HepG2 (cell line): ENCODE results near the gene PPM1G. TPM values are rescaled to one million over a fixed set of nuclear protein-coding genes. Genes with fewer than 3 reads are reported as not detected.

ENCODE experiments used
- EED ChIP-seq: sonication (generic); formaldehyde crosslinking; IDR thresholded peaks from 2 replicates; pipeline ENCODE4 v1.5.0; 2020; ENCODE audit warnings: mild to moderate bottlenecking, missing genetic modification reagents
- FOXP4 ChIP-seq: sonication (generic); formaldehyde crosslinking; IDR thresholded peaks from 2 replicates; pipeline ENCODE4 v1.4.0; 2020; ENCODE audit warnings: missing genetic modification reagents
- HNF4G ChIP-seq, 2 experiments: sonication (generic) in 1 of 2; formaldehyde crosslinking in 1 of 2; IDR thresholded peaks; 2 replicates each; pipeline versions ENCODE4 v1.4.0 to v1.6.1; 2011 to 2020; ENCODE audit warnings: borderline replicate concordance in 2 of 2, low read depth in 2 of 2, mild to moderate bottlenecking in 2 of 2, low read length in 1 of 2, missing genetic modification reagents in 1 of 2, moderate library complexity in 1 of 2
- IKZF4 ChIP-seq: sonication (generic); formaldehyde crosslinking; IDR thresholded peaks from 2 replicates; pipeline ENCODE4 v1.5.1; 2020; ENCODE audit warnings: borderline replicate concordance, mild to moderate bottlenecking, low read depth, missing genetic modification reagents; ENCODE audit errors: not compliant biosample characterization
- MYNN ChIP-seq: sonication (generic); formaldehyde crosslinking; IDR thresholded peaks from 2 replicates; pipeline ENCODE4 v1.4.0; 2020; ENCODE audit warnings: mild to moderate bottlenecking, low read depth, missing genetic modification reagents
- POGZ ChIP-seq: sonication (generic); formaldehyde crosslinking; IDR thresholded peaks from 2 replicates; pipeline ENCODE4 v1.4.0; 2020; ENCODE audit warnings: mild to moderate bottlenecking, missing genetic modification reagents
- SRSF4 ChIP-seq: fragments of 200-400 bp; formaldehyde crosslinking; IDR thresholded peaks from one replicate; pipeline ENCODE4 v1.6.1; 2018; ENCODE audit warnings: mild to moderate bottlenecking, low read depth, low read length, moderate library complexity; ENCODE audit not compliant: poor library complexity, severe bottlenecking
- ZNF263 ChIP-seq: sonication (generic); formaldehyde crosslinking; IDR thresholded peaks from 2 replicates; pipeline ENCODE4 v1.4.0; 2020; ENCODE audit warnings: missing genetic modification reagents
- ZNF367 ChIP-seq: sonication (generic); formaldehyde crosslinking; IDR thresholded peaks from 2 replicates; pipeline ENCODE4 v1.4.0; 2020; ENCODE audit warnings: missing genetic modification reagents, borderline replicate concordance
- ZNF496 ChIP-seq: sonication (generic); formaldehyde crosslinking; IDR thresholded peaks from 2 replicates; pipeline ENCODE4 v1.8.1; 2023; ENCODE audit warnings: mild to moderate bottlenecking, moderate library complexity, missing genetic modification reagents; ENCODE audit not compliant: insufficient replicate concordance
- ZNF7 ChIP-seq: IDR thresholded peaks from 2 replicates; pipeline ENCODE4 v1.6.1; 2016; ENCODE audit warnings: missing biosample characterization, missing genetic modification reagents
- ZNF879 ChIP-seq: sonication (generic); formaldehyde crosslinking; IDR thresholded peaks from 2 replicates; pipeline ENCODE4 v1.8.1; 2023; ENCODE audit warnings: missing genetic modification reagents
- polyA plus RNA-seq, 8 experiments: library from polyadenylated mRNA; depleted of rRNA in 3 of 8; stranded (reverse) in 7 of 8; unstranded in 1 of 8; fragments of >200 nt; fragmentation: Illumina TruSeq in 4 of 8; extraction: Trizol in 4 of 8; gene quantifications; 2 replicates each; pipeline versions ENCODE4 v1.2.1 to v1.2.3, GENCODE V29; 2011 to 2016; ENCODE audit warnings: low read depth in 4 of 8, missing spikeins in 1 of 8, mixed read lengths in 1 of 8; ENCODE audit not compliant: insufficient read depth in 1 of 8
- total RNA-seq, 5 experiments: library from RNA; depleted of rRNA; stranded (reverse); fragments of >200 nt; fragmentation: Illumina TruSeq; extraction: Trizol; gene quantifications; 2 replicates each; pipeline ENCODE4 v1.2.3, GENCODE V29; 2016; ENCODE audit warnings: low read depth in 1 of 5
- TF ChIP-seq, protein P1 (sequence below): sonication (generic); formaldehyde crosslinking; IDR thresholded peaks from 2 replicates; pipeline ENCODE4 v1.5.0; 2020; ENCODE audit warnings: mild to moderate bottlenecking, missing genetic modification reagents
- TF ChIP-seq, protein P2 (sequence below): sonication (generic); formaldehyde crosslinking; IDR thresholded peaks from 2 replicates; pipeline ENCODE4 v1.4.0; 2020; ENCODE audit warnings: missing genetic modification reagents, borderline replicate concordance
- TF ChIP-seq, protein P3 (sequence below): sonication (generic); formaldehyde crosslinking; IDR thresholded peaks from 2 replicates; pipeline ENCODE4 v1.5.1; 2020; ENCODE audit warnings: mild to moderate bottlenecking, missing genetic modification reagents

Gene PPM1G
- total and polyA plus RNA-seq, 2 of the 13 experiments (the other 11 are each of a cell fraction or from before 2014, with no cell fraction given), result 58.2 to 213 TPM

DNA sequence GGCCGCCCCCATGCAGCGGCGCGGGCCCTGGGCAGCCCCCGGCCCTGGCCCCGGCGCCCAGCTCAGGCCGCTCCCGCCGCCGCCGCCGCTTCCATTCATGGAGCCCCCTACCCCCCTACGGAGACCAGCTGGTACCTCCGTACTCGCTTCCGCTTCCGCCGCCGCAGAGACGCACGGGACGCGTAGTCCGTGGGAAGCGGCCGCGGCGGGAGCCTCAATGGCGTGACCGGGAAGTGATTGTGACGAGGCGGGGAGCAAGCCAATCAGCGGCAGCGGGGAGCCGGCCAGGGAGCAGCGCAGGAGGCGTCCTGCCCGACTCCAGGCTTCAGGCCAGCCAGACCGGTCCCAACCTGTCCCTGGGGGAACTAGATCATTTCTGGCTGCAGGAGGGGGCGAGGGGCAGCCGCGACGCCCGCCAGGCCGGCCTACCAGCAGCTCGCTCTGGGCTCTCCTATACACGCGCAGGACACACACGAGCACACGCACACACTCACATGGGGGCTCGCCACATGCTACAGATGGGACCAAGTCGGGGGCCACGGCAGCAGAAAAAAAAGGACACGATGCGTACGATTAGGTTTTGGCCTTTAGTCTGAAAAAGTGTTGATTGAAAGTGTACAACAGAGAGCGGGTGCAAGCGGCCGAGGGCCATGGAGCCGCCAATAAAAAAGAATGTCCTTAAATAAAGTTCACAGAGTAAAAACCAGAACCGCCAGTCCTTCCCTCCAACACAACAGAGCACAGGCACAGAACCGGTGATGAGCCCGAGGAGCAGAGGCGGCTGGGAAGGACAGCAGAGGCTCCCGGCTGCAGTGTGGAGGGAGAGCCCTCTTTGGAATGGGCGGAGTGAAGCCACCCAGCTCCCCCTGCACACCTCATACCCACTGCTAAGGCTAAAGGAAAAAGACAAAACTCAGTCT is 28.5 kb downstream of the PPM1G start, which contains the start of gene ZNF513 (continued):
- TF ChIP-seq SRSF4, result no peak
- TF ChIP-seq IKZF4 (CRISPR knock-in tag), result peak; percentile 79
- TF ChIP-seq ZNF879 (CRISPR knock-in tag), result no peak
- TF ChIP-seq POGZ (CRISPR knock-in tag), result no peak; the same call in 1 of the 2 replicates
- no peak for TF ChIP-seq HNF4G (IDR thresholded peaks at IDR 0.05; ENCODE audit: borderline replicate concordance, low read depth, low read length)
- no peak for TF ChIP-seq HNF4G (CRISPR knock-in tag; IDR thresholded peaks at IDR 0.05; ENCODE audit: borderline replicate concordance, low read depth)
- no peak for TF ChIP-seq MYNN (CRISPR knock-in tag)
- no peak for TF ChIP-seq ZNF263 (CRISPR knock-in tag)
- TF ChIP-seq, protein P1, sequence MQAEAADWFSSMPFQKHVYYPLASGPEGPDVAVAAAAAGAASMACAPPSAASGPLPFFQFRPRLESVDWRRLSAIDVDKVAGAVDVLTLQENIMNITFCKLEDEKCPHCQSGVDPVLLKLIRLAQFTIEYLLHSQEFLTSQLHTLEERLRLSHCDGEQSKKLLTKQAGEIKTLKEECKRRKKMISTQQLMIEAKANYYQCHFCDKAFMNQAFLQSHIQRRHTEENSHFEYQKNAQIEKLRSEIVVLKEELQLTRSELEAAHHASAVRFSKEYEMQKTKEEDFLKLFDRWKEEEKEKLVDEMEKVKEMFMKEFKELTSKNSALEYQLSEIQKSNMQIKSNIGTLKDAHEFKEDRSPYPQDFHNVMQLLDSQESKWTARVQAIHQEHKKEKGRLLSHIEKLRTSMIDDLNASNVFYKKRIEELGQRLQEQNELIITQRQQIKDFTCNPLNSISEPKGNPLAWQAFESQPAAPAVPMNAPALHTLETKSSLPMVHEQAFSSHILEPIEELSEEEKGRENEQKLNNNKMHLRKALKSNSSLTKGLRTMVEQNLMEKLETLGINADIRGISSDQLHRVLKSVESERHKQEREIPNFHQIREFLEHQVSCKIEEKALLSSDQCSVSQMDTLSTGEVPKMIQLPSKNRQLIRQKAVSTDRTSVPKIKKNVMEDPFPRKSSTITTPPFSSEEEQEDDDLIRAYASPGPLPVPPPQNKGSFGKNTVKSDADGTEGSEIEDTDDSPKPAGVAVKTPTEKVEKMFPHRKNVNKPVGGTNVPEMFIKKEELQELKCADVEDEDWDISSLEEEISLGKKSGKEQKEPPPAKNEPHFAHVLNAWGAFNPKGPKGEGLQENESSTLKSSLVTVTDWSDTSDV (CRISPR knock-in tag), result no peak
- no peak for TF ChIP-seq ZNF367 (CRISPR knock-in tag)
- TF ChIP-seq, protein P2, sequence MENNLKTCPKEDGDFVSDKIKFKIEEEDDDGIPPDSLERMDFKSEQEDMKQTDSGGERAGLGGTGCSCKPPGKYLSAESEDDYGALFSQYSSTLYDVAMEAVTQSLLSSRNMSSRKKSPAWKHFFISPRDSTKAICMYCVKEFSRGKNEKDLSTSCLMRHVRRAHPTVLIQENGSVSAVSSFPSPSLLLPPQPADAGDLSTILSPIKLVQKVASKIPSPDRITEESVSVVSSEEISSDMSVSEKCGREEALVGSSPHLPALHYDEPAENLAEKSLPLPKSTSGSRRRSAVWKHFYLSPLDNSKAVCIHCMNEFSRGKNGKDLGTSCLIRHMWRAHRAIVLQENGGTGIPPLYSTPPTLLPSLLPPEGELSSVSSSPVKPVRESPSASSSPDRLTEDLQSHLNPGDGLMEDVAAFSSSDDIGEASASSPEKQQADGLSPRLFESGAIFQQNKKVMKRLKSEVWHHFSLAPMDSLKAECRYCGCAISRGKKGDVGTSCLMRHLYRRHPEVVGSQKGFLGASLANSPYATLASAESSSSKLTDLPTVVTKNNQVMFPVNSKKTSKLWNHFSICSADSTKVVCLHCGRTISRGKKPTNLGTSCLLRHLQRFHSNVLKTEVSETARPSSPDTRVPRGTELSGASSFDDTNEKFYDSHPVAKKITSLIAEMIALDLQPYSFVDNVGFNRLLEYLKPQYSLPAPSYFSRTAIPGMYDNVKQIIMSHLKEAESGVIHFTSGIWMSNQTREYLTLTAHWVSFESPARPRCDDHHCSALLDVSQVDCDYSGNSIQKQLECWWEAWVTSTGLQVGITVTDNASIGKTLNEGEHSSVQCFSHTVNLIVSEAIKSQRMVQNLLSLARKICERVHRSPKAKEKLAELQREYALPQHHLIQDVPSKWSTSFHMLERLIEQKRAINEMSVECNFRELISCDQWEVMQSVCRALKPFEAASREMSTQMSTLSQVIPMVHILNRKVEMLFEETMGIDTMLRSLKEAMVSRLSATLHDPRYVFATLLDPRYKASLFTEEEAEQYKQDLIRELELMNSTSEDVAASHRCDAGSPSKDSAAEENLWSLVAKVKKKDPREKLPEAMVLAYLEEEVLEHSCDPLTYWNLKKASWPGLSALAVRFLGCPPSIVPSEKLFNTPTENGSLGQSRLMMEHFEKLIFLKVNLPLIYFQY (CRISPR knock-in tag), result no peak
- TF ChIP-seq, protein P3, sequence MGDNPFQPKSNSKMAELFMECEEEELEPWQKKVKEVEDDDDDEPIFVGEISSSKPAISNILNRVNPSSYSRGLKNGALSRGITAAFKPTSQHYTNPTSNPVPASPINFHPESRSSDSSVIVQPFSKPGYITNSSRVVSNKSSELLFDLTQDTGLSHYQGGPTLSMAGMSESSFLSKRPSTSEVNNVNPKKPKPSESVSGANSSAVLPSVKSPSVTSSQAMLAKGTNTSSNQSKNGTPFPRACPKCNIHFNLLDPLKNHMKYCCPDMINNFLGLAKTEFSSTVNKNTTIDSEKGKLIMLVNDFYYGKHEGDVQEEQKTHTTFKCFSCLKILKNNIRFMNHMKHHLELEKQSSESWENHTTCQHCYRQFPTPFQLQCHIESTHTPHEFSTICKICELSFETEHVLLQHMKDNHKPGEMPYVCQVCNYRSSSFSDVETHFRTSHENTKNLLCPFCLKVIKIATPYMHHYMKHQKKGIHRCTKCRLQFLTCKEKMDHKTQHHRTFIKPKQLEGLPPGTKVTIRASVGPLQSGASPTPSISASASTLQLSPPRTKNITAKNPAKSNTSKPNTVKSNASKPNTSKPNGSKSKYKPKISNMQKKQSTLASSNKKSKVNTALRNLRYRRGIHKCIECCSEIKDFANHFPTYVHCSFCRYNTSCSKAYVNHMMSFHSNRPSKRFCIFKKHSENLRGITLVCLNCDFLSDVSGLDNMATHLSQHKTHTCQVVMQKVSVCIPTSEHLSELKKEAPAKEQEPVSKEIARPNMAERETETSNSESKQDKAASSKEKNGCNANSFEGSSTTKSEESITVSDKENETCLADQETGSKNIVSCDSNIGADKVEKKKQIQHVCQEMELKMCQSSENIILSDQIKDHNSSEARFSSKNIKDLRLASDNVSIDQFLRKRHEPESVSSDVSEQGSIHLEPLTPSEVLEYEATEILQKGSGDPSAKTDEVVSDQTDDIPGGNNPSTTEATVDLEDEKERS (CRISPR knock-in tag), result no peak
- TF ChIP-seq EED (CRISPR knock-in tag), result peak; percentile 83; the same call in 1 of the 2 replicates
- no peak for TF ChIP-seq FOXP4 (CRISPR knock-in tag)
- TF ChIP-seq ZNF7 (CRISPR knock-in tag), result no peak
- no peak for TF ChIP-seq ZNF496 (CRISPR knock-in tag)
